Endothelial cell of umbilical vein (primary cell): ENCODE measurements around the gene LIMA1. TPM values are rescaled to one million over a fixed set of nuclear protein-coding genes. Genes with fewer than 3 reads are reported as not detected.

ENCODE experiments used
- BruUV-seq: library from RNA; stranded (reverse); fragments of 400-500 nt; replicated peaks from 2 replicates; lab custom pipeline; 2021; lab: Mats Ljungman, UMichigan
- CTCF ChIA-PET: fragments of 300-600, 350-600 bp; sonication (Branson Sonifier 250); formaldehyde crosslinking; loops from one replicate; lab custom pipeline; 2021; ENCODE audit warnings: antibody characterized with exemption, inconsistent platforms; lab: Charles Lee
- POLR2A ChIA-PET: fragments of 300-600, 350-600 bp; sonication (Branson Sonifier 250); formaldehyde crosslinking; loops from one replicate; lab custom pipeline; 2021; ENCODE audit warnings: antibody characterized with exemption, inconsistent platforms; lab: Charles Lee
- DNase-seq: peaks from one replicate; pipeline ENCODE4 v3.0.0-alpha.2; 2011; ENCODE audit warnings: low read depth, low spot score
- FAIRE-seq: peaks from 2 replicates; lab custom pipeline; 2011; peaks lifted over from hg19 to GRCh38; lab: Jason Lieb, UNC
- H2AFZ ChIP-seq: 2 replicates; pipeline ENCODE4 v1.6.0; 2012; ENCODE audit warnings: low read depth, low read length, control low read depth, inconsistent platforms
- H3K27ac ChIP-seq: 2 replicates; pipeline ENCODE4 v1.5.1; 2011; ENCODE audit warnings: low read depth, mild to moderate bottlenecking, control low read depth, low read length, moderate library complexity; ENCODE audit not compliant: insufficient read depth
- H3K27me3 ChIP-seq, 2 experiments: 2 replicates each; pipeline versions ENCODE4 v1.6.0 to v1.6.1; 2011; ENCODE audit warnings: low read length in 2 of 2, mixed read lengths in 1 of 2; ENCODE audit not compliant: control insufficient read depth in 2 of 2, insufficient read depth in 2 of 2
- H3K36me3 ChIP-seq, 2 experiments: 2 replicates in 1 of 2; 3 replicates in 1 of 2; pipeline ENCODE4 v1.5.1; 2011; ENCODE audit warnings: low read length in 2 of 2, mild to moderate bottlenecking in 1 of 2, moderate library complexity in 1 of 2; ENCODE audit not compliant: control insufficient read depth in 2 of 2, insufficient read depth in 2 of 2; ENCODE audit errors: extremely low read depth in 1 of 2
- H3K4me1 ChIP-seq: 3 replicates; pipeline ENCODE4 v1.5.1; 2011; ENCODE audit warnings: mild to moderate bottlenecking, low read length; ENCODE audit not compliant: control insufficient read depth, insufficient read depth; ENCODE audit errors: extremely low read depth
- H3K4me2 ChIP-seq: 2 replicates; pipeline ENCODE4 v1.6.1; 2011; ENCODE audit warnings: low read length, control low read depth, mixed read lengths; ENCODE audit not compliant: insufficient read depth
- H3K4me3 ChIP-seq, 3 experiments: fragments of 200-600 bp in 1 of 3; sonication (generic), shearing (Covaris generic) in 1 of 3; replicated peaks in 1 of 3; 2 replicates each; pipeline ENCODE4 v1.5.1; 2011 to 2016; ENCODE audit warnings: control low read depth in 3 of 3, low read length in 3 of 3, mild to moderate bottlenecking in 2 of 3, inconsistent platforms in 1 of 3, low read depth in 1 of 3, moderate library complexity in 1 of 3; ENCODE audit not compliant: insufficient read depth in 1 of 3
- H3K79me2 ChIP-seq: 2 replicates; pipeline ENCODE4 v1.6.0; 2012; ENCODE audit warnings: low read length, inconsistent platforms; ENCODE audit not compliant: control insufficient read depth, insufficient read depth
- H3K9ac ChIP-seq: replicated peaks from 2 replicates; pipeline ENCODE3; 2011; ENCODE audit warnings: low read length, control low read depth; ENCODE audit not compliant: insufficient read depth; ENCODE audit errors: extremely low read depth
- H3K9me1 ChIP-seq: replicated peaks from 3 replicates; pipeline ENCODE4 v1.6.0; 2011; ENCODE audit warnings: mild to moderate bottlenecking, low read length; ENCODE audit not compliant: control insufficient read depth, insufficient read depth; ENCODE audit errors: extremely low read depth
- H3K9me3 ChIP-seq: replicated peaks from 2 replicates; pipeline ENCODE4 v1.5.1; 2012; ENCODE audit warnings: low read length, inconsistent platforms; ENCODE audit not compliant: control insufficient read depth, insufficient read depth
- H4K20me1 ChIP-seq: replicated peaks from 2 replicates; pipeline ENCODE3; 2011; ENCODE audit warnings: mild to moderate bottlenecking, low read length; ENCODE audit not compliant: control insufficient read depth, insufficient read depth; ENCODE audit errors: extremely low read depth
- EZH2 ChIP-seq: IDR thresholded peaks from 2 replicates; pipeline ENCODE4 v1.6.1; 2012; ENCODE audit warnings: borderline replicate concordance, low read depth, mild to moderate bottlenecking, moderate library complexity, low read length, inconsistent platforms; ENCODE audit not compliant: severe bottlenecking
- FOS ChIP-seq: IDR thresholded peaks from 2 replicates; pipeline ENCODE4 v1.6.1; 2011; ENCODE audit warnings: mild to moderate bottlenecking, low read length, moderate library complexity, borderline replicate concordance; ENCODE audit not compliant: insufficient read depth
- GATA2 ChIP-seq: IDR thresholded peaks from 2 replicates; pipeline ENCODE4 v1.7.0; 2011; ENCODE audit warnings: low read depth, mild to moderate bottlenecking, moderate library complexity, mixed read lengths, low read length; ENCODE audit not compliant: insufficient read length, insufficient read depth
- JUN ChIP-seq: IDR thresholded peaks from 2 replicates; pipeline ENCODE4 v1.6.1; 2011; ENCODE audit warnings: borderline replicate concordance, low read depth; ENCODE audit not compliant: insufficient read length, insufficient read depth
- MYC ChIP-seq: IDR thresholded peaks from one replicate; pipeline ENCODE4 v1.6.1; 2011; ENCODE audit warnings: mild to moderate bottlenecking, low read depth, low read length
- POLR2AphosphoS5 ChIP-seq: IDR thresholded peaks from 2 replicates; pipeline ENCODE4 v1.6.1; 2012; ENCODE audit warnings: low read depth, mild to moderate bottlenecking, control low read depth, low read length, moderate library complexity; ENCODE audit not compliant: insufficient read depth
- dilution Hi-C: fragments of 300-500 bp; cut with MboI; formaldehyde crosslinking; loops from one replicate; pipeline ENCODE4 v1.15.0; 2019; ENCODE audit warnings: low sequenced_read_pairs; ENCODE audit not compliant: extremely low pct_ligation_motif_present
- intact Hi-C: fragments of 100-400 bp; cut with micrococcal nuclease; formaldehyde crosslinking; loops from one replicate; pipeline ENCODE4 v1.10.0; 2022
- polyA plus RNA-seq, 4 experiments: library from polyadenylated mRNA; depleted of rRNA in 3 of 4; stranded (reverse) in 3 of 4; unstranded in 1 of 4; fragments of >200 nt; gene quantifications; 2 replicates each; pipeline versions ENCODE4 v1.2.1 to v1.2.3, GENCODE V29; 2011 to 2012; ENCODE audit warnings: missing spikeins in 1 of 4
- total RNA-seq: library from RNA; stranded (reverse); gene quantifications from 2 replicates; pipeline ENCODE4 v1.2.3, GENCODE V29; 2021

Gene LIMA1
- total and polyA plus RNA-seq, 2 donors (not counting 3 experiments of a cell fraction or from before 2014, with no cell fraction given) = 35.0 to 87.3 TPM

DNA sequence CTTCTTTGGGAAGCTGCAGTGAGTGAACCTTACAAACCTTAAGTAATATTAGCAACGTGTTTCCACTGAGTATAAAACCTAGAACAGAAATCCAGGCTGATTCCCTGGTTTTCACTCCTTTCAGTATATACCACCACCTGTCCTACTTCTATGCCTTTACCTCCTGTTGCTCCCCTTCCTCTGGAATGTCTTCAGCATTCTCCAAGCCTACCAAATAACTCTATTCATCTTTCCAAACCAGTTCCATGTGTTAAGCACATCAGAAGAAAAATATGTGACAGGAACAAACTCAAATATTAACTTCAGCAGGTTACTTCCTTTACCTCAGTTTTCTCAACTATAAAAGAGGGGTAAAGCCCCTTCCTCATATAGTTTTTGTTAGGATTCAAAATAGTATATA is 39.8 kb downstream of the LIMA1 start:
- FAIRE-seq (no peak), DNase-seq (no peak)
- Histone ChIP-seq H3K9me3 (no peaks in the 10 kb centered on the region), H3K36me3 (no peaks in the 10 kb centered on the region), H3K4me1 (peaks cover 3% of the 10 kb centered on the region), H2AFZ (no peak overlapping the region), H3K9me1 (no peaks in the 10 kb centered on the region), H3K27ac (no peak overlapping the region), H3K4me3 (no peak overlapping the region), H4K20me1 (no peaks in the 10 kb centered on the region), H3K27me3 (peaks cover 6 to 7% of the 10 kb centered on the region in 2 experiments), H3K4me2 (no peak overlapping the region), H3K79me2 (no peaks in the 10 kb centered on the region), H3K9ac (no peak overlapping the region)
- ChIA-PET CTCF (interaction anchor here (1.1 to 1.5 kb wide), 5 partner anchors 10 to 71 kb away, joined by 3 to 8 read pairs (median 4); no protein-coding TSS in a partner anchor), POLR2A (no interaction called here)
- dilution Hi-C loops = no loop called here
- BruUV-seq = no TSS peak
- TF ChIP-seq EZH2 (no peak), MYC (no peak), GATA2 (no peak), JUN (no peak), POLR2AphosphoS5 (no peak)
- intact Hi-C loops = no loop called here

DNA sequence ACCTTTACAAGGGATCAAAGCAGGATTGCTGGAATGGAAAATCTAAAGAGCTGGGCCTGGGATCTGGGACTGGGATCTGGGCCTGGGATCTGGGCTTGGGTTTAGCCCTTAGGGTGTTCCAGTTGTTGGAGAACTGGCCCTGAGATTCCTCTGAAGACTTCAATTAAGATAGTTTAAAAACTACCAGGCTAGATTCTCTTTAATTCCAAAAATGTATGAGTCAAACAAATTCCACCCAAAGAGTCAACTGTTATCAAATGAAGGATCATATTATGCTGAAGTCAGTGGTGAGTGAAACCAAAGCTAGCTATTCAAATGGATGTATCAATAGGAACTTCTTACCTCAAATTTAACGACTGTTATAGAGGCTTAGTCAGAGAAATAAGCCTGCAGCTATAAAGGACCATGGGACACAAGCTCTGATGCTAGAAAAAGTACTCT is 40.5 kb downstream of the LIMA1 start:
- no peak overlapping the region for H3K4me3 ChIP-seq
- ChIA-PET CTCF (interaction anchor here (1.1 to 1.5 kb wide), 5 partner anchors 10 to 72 kb away, joined by 3 to 8 read pairs (median 4); no protein-coding TSS in a partner anchor), POLR2A (no interaction called here)
- no peak overlapping the region for H3K27ac ChIP-seq
- FAIRE-seq (no peak), DNase-seq (no peak)
- no peaks in the 10 kb centered on the region for H3K36me3 ChIP-seq
- dilution Hi-C loops = no loop called here
- H3K9me1 ChIP-seq = no peaks in the 10 kb centered on the region
- H3K9ac ChIP-seq = no peak overlapping the region
- no peak overlapping the region for H2AFZ ChIP-seq
- BruUV-seq = no TSS peak
- no peaks in the 10 kb centered on the region for H4K20me1 ChIP-seq
- no peak overlapping the region for H3K4me2 ChIP-seq
- no peaks in the 10 kb centered on the region for H3K9me3 ChIP-seq
- intact Hi-C loops = no loop called here
- H3K27me3 ChIP-seq = peaks cover 4 to 7% of the 10 kb centered on the region in 2 experiments
- no peak for TF ChIP-seq FOS
- TF ChIP-seq POLR2AphosphoS5 = no peak
- no peak for TF ChIP-seq JUN
- peaks cover 3% of the 10 kb centered on the region for H3K4me1 ChIP-seq
- H3K79me2 ChIP-seq = no peaks in the 10 kb centered on the region
